Mononuclear cell (primary cell): ENCODE results near the gene CSNK2B. TPM values are rescaled to one million over a fixed set of nuclear protein-coding genes. Genes with fewer than 3 reads are reported as not detected.
A peak's percentile ranks its signal among the peaks of the same experiment; 100 is the strongest.

Source experiments
- H3K27me3 ChIP-seq: 2 replicates; pipeline ENCODE4 v1.6.0; 2011; ENCODE audit warnings: low read length, control low read depth; ENCODE audit not compliant: insufficient read depth
- H3K4me1 ChIP-seq: 2 replicates; pipeline ENCODE4 v1.5.1; 2011; ENCODE audit warnings: mild to moderate bottlenecking, low read length, control low read depth; ENCODE audit not compliant: insufficient read depth
- H3K4me3 ChIP-seq: 2 replicates; pipeline ENCODE4 v1.5.1; 2011; ENCODE audit warnings: mild to moderate bottlenecking, low read length, moderate library complexity
- H3K9me3 ChIP-seq: 2 replicates; pipeline ENCODE4 v1.5.1; 2011; ENCODE audit warnings: low read depth, mild to moderate bottlenecking, control low read depth, low read length
- total RNA-seq: library from RNA; depleted of rRNA; stranded (reverse); fragments of >200 nt; gene quantifications from one replicate; pipeline ENCODE4 v1.2.3, GENCODE V29; 2012

The CSNK2B gene
- total RNA-seq, 1 donor, result 124 TPM

DNA sequence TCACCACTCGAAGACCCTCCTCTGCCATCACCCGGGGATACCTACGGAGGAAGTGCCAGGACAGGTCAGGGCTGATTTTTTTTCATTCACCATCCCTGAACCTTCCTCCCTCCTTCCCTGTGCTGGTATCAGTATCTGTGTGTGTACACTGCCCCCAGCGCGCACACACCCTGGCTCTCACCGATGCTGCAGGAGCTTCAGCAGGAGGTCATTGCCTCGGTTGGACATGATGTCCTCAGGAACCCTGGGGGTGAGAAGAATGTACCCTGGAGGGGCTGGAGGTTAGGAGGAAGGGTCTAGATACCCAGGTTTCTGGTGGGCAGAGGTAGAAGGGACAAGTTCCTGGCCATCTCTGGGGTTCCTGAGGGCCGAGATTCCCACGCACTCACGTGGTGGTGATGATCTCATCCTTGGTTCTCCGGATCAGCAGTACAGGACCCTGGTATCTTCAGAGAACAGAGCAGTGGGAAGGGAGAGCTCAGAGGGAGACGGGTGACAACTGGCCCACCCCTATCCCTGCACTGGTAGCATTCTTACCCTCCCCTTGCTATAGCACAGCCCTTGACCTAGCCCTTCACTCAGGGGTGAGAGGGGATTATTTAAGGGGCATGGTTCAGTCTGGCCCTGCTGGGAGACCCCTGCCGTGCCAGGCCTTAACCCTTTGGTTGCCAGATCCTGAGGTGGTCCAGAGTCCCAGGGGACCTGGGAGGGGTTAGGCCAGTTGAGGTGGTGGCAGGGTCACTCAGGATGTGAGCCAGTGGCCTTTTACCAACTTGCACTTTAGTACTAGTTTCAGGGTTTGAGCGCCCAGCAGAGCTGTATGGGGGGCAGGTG is 22.2 kb downstream of the CSNK2B start:
- Histone ChIP-seq H3K4me3 (no peak overlapping the region), H3K4me1 (peaks cover 15% of the 10 kb centered on the region), H3K9me3 (no peaks in the 10 kb centered on the region), H3K27me3 (no peaks in the 10 kb centered on the region)

DNA sequence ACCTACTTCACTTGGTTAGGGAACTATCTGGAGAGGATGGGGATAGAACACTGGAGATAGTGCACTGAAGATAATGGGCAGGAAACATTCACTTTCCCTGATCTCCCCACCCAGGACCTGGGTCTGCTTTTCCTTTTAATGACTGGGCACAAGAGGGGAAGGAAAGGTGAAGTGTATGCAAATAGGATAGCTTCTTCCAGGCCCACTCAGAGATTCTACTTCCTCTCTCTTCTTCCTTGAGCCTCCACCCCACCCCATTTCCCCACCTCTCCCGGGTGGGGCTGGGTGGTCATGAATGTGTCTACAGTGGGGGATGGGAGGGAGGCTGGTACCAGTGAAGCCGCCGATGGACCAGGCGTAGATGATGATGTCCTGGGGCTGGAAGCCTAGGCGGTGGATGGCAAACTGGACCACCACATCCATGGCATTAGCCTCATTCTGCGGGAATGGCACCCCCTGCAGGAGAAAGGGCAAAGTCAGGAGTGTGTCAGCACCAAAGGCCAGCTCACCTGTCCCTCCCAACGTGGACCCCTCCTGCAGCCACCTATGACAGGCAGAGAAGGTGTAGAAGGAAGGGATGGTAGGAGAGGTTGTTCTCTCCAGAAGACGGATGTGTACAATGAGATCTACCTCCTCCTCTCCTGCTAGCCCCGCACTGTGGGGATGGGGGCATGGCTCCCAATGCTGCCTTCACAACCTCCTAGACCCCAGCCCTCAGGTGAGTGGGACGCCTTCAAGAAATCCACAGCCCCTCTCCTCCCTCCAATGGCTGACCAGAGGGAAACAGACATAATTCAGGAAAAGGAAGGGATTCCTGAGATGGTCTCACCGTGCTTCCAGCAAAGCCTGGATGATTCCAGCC is 23.6 kb downstream of the CSNK2B start:
- Histone ChIP-seq H3K27me3 (no peaks in the 10 kb centered on the region), H3K4me3 (no peak overlapping the region), H3K4me1 (peaks cover 12% of the 10 kb centered on the region), H3K9me3 (no peaks in the 10 kb centered on the region)

DNA sequence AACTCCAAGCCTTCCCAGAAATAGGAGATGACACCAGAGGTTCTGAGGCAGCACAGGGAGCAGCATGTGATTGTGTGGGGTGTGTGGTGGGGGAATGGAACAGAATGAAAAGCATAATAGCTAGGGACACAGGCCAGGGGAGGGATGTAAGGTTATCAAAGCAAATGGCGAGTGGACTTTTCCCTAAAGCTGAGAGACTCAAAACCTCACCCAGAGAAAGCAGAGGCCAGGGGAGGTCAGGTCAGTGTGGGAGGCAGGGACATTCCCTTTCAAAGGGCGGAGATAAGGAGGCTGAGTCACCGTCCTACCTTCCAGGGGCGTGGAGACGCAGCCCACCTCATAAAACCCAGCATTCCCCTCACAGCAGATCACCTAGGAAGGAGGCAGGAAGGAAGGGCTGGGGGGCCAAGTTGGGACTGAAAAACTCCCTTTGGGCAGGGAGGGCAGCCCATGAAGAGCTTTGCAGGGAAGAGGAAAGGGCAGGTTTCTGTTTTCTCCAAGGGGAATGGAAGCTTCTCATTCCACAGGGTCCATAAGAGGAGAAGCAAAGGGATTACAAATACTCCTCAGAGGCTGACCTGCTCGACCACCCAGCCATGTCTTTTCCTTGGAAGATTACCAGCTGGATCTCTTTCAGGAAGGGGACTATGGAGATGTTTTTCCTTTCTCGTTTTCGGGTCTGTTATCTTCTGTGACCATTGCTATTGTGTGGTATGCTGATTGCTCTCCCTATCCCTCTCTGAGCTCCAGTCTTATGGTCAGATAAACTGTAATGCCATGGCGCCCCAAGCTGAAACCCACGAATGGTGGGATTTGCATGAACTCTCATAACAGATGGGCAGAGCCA is 24.6 kb downstream of the CSNK2B start:
- no peaks in the 10 kb centered on the region for H3K9me3 ChIP-seq
- H3K27me3 ChIP-seq, result no peaks in the 10 kb centered on the region
- no peak overlapping the region for H3K4me3 ChIP-seq
- peaks cover 12% of the 10 kb centered on the region for H3K4me1 ChIP-seq

DNA sequence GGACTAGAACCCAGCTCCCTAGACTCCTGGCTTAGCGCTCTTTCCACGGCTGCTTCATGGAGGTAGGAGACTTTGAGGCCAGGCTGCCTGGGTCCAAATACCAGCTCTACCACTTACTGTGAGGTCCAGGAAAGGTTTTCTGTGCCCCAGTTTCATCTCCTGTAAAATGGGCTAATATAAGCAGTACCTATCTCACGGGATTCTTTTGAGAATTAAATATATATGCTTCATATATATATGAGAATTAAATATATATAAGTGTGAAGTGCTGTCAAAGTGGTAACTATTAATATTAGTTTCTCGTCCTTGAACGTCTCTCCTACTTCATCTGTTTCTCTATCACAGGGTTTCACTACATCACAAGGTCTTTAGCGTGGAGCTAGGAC is 25.2 kb downstream of the CSNK2B start:
- Histone ChIP-seq H3K4me3 (no peak overlapping the region), H3K9me3 (no peaks in the 10 kb centered on the region), H3K4me1 (peaks cover 12% of the 10 kb centered on the region), H3K27me3 (no peaks in the 10 kb centered on the region)

DNA sequence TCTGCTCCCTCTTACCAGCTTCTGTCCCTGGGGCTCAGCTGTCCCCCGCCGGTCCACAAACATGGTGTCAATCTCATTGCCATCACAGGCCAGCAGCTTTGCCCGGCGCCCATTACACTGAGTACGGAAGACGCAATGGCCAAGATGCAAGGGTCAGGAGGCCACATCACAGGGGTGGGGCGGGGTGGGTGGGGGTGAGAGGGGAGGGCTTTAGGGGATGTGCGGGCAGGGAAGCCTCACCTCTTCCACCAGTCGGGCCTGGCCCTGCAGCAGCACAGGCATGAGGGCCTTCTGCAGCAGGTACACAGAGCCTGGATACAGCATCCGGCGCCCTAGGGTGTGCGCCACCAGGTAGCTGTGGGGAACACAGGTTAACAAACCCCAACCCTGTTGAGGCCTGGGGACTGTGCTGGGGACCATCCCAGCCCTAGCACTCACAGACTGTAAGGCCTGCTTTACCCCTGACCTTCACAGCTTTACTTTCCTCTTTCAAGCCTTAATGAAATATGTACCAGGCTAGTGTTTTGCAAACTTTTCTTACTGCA is 25.8 kb downstream of the CSNK2B start:
- peaks cover 12% of the 10 kb centered on the region for H3K4me1 ChIP-seq
- no peaks in the 10 kb centered on the region for H3K9me3 ChIP-seq
- no peaks in the 10 kb centered on the region for H3K27me3 ChIP-seq
- no peak overlapping the region for H3K4me3 ChIP-seq

DNA sequence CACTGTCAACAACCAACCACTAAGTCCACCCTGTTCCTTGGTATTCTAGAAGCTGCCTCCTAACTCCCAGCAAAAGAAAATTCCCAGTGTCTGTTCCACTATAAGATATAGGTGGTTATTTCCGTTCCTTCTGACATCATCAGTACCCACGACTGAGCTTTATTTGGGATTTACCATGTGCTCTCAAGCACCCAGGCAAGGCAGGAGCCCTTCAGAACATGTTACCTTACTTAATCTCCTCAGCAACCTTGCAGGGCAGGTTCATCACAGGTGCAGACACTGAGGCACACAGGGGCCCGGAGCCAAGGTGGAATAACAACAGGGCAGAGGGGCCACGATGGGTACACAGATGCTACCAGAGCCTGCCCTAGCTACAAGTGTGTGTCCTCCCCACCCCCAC is 26.5 kb downstream of the CSNK2B start:
- Histone ChIP-seq H3K4me3 (no peak overlapping the region), H3K4me1 (peaks cover 12% of the 10 kb centered on the region), H3K27me3 (no peaks in the 10 kb centered on the region), H3K9me3 (no peaks in the 10 kb centered on the region)

DNA sequence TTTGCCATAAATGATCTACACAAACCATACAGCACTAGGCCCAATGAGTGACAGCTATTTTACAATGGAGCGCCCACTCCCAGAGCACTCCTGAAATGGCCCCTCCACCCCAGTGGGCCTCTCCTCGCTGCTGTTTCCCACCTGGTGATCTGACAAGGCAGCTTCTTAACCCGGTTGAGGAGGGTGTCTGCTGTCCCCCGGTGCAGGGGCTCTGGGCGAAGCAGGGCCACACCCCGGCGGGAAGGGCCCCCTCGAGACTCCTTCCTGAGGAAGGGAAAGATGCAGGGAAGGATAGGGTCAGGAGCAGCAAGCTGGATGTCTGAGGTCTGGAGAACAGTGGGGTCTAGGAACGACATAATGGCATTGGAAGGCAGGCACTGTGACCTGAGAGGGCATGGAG is 27.0 kb downstream of the CSNK2B start:
- Histone ChIP-seq H3K4me3 (no peak overlapping the region), H3K4me1 (peaks cover 12% of the 10 kb centered on the region), H3K27me3 (no peaks in the 10 kb centered on the region), H3K9me3 (no peaks in the 10 kb centered on the region)

DNA sequence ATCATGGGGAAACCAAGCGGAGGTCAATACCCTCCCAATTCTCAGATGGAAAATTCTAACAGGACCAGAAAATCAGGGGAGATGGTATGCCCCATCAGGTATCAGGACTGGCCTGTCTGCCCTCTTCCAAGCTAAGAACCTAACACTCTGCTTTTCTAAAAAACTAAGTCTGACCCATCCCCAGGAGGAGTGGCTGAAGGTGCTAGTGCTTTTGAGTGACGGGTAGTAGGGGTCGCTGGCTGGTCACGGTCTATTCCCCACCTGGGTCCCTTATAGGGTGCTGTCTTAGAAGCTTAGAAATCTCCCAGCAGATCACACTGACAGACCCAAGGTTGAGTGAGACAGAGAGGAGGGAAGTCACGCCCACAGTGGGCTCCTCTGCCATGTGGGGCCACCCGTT is 27.7 kb downstream of the CSNK2B start:
- no peak overlapping the region for H3K4me3 ChIP-seq
- no peaks in the 10 kb centered on the region for H3K9me3 ChIP-seq
- H3K4me1 ChIP-seq, result peaks cover 12% of the 10 kb centered on the region
- no peaks in the 10 kb centered on the region for H3K27me3 ChIP-seq

DNA sequence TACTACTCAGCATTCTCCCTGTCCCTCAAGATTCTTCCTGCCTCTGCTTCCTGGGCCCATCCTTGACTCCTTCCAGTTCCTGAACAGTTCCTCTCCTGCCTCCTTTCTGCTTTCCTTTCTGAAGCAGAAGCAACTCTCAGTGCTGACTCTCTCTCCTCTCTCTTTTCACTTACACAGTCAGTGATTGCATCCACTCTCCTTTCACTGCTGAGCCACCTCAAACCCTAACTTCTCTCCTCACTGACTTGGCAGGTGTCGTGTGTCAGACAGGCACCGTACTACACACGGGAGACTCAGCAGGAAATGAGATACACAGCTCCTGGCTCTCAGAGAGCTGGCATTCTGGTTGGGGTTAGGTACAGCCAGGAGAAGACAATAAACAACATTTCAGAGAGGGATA is 31.7 kb downstream of the CSNK2B start:
- Histone ChIP-seq H3K9me3 (no peaks in the 10 kb centered on the region), H3K4me3 (no peak overlapping the region), H3K4me1 (peaks cover 19% of the 10 kb centered on the region), H3K27me3 (no peaks in the 10 kb centered on the region)

DNA sequence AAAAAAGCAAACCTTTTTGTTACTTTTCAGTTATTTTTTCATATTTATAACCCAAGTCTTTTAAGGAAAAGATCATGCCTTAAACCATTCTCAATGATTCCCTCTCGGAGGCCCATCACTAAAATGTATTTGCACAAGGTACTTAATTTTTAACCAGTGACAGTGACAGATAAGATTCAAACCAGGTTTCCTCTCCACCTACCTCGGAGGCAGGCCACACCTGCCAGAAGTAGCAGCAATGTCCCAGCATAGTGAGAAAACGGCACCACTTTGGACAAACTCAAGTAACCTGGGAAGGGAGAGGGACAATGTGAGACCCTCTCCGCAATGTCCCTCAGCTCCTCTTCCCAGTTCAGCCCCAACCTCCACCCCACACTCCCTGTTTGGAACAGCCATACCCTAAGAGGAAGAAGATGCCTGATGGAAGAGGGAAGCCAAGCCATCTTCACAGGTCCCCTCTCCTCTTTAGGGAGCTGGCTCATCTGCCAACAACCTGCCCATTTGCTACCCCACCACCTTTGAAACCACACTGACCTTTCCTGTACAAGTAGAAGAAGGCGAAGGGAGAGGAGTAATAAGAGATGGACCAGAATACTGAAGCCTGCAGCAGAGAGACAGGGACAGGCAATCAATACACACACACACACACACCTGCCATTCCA is 35.0 kb downstream of the CSNK2B start:
- Histone ChIP-seq H3K27me3 (no peaks in the 10 kb centered on the region), H3K9me3 (no peaks in the 10 kb centered on the region), H3K4me3 (no peak overlapping the region), H3K4me1 (peaks cover 26% of the 10 kb centered on the region)

DNA sequence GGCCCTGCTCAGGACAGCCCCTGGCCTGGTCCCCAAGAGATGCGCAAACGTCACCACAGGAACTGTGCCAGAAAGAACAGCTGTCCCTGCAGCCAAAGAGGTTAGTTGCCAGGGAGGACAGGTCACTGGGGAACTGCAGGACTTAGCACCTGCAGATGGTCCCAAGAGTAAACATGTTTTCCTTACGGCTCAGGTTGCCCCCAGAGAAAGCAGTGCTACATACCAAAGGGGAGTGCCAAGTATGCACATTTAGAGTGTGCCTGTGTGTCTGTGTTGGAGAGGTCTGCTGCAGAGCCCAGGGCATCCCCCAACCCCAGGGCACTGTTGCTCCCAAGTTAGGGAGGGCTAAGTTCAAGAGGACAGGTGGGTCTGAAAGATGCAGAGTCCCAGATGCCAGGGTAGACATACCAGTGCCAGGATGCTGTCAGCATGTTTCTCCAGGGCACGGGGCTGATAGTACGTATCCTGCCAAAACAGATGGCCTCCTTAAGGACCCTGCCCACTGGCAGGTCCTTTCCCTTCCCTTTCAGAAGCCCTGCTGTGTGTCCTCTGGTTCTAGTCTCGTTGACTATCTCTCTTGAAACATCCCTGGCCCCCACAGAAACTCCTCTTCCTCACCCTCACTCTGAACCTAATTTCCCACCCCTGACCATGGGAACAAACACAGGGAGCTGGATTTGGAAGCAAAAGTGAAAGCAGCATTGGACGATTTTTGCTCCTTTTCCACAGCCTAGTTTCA is 36.0 kb downstream of the CSNK2B start:
- Histone ChIP-seq H3K4me3 (peak overlapping the region; percentile 92), H3K9me3 (no peaks in the 10 kb centered on the region), H3K27me3 (no peaks in the 10 kb centered on the region), H3K4me1 (peaks cover 26% of the 10 kb centered on the region)

DNA sequence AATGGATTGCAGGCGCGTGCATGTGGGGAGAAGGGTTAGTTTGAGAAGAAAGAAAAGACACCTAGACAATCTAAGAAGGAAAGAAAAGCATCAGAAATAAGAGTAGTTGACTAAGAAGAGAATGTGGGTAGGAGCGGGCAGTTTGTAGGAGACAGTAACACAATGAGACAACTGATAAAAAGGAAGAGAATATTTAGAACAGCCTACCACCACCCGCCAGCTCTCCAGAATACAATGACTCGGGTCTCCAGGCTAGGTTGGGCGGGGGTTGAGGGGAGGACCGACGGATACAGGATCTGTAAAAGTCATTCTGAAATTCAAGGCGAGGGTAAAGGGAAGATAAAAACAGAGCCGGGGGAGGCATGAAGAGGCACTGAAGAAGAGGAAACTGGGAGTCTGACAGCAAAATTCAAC is 36.5 kb downstream of the CSNK2B start:
- H3K4me1 ChIP-seq, result peaks cover 26% of the 10 kb centered on the region

DNA sequence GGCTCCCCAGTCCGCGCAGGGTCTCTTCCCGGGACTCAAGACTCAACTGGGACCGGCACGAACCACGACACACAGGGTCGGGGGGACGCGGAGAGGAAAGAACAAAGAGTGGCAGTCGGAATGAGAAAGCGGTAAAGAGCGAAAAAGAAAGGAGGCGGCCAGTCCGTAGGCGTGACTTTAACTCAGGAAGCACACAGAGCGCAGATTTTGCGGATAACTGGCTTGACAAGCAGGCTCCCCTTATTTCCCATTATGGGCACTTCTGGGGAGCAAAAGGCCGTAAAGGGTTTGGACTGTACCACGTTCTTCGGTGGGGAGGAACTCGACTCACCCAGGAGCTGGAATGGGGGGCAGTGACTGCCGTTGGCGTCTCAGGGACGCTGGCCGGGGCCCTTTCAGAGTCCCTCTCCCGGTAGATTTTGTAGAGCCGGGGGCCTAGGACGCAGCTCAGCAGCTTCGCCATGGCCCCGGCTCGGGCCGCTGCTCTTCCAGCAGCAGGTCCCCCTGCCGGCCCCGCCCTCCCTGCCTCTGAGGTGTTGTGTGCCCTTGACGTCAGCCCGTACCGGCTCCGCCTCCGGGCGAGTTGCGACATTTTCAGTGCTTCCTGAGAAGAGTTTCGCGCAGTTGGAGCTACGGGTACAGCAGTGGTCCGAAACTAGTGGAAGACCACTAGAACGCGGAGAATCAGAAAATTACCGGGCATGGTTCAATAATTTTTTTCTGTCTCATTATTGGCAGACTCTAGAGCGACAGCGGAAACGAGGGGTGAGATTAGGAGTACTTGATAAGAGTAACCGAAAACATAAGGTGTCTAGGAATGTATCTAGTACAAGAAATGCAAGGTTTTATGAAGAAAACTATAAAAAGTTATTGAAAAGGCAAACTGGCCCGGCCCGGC is 37.2 kb downstream of the CSNK2B start, which contains the start of gene ABHD16A:
Gene ABHD16A (minus strand): TSS at position 506 of the 898 bp plus-strand sequence. CDS start 43 bp downstream, at position 463.
- H3K4me3 ChIP-seq, result peak within 1 kb of the TSS; percentile 92
- H3K9me3 ChIP-seq, result no peaks in the 10 kb centered on the region
- no peaks in the 10 kb centered on the region for H3K27me3 ChIP-seq
- peaks cover 26% of the 10 kb centered on the region for H3K4me1 ChIP-seq

More for the DNA sequence above, 36.5 kb downstream of the CSNK2B start:
- Histone ChIP-seq H3K9me3 (no peaks in the 10 kb centered on the region), H3K27me3 (no peaks in the 10 kb centered on the region), H3K4me3 (peak overlapping the region; percentile 92)
